ENCODE measurements around the gene NPHP3.
"Not testable (repeated sequence)": the region's sequence is repeated elsewhere in the genome, so short reads cannot be mapped to it uniquely, and the experiment has no call there.

NPHP3 gene

GRCh38 chr3:132749786-132750185 is 27.6 kb upstream of the NPHP3 start:
- Histone ChIP-seq H3K9ac (ENCODE audit: low read depth, low read length, poor library complexity) (no peak overlapping the region), H3K4me2 (ENCODE audit: insufficient read depth, low read length, poor library complexity, severe bottlenecking) (no peak overlapping the region), H4K91ac (ENCODE audit: low read depth, low read length, poor library complexity) (no peak overlapping the region), H3K4me1 (ENCODE audit: control insufficient read depth in 2 of 2, insufficient read depth in 1 of 2, low read depth in 1 of 2, low read length in 2 of 2) (no peaks in the 10 kb centered on the region), H3K4ac (ENCODE audit: low read length) (no peak overlapping the region), H3K4me3 (ENCODE audit: low read length in 2 of 2) (no peak overlapping the region), H3K9me3 (replicated peaks in 1 of 2; ENCODE audit: control insufficient read depth in 2 of 2, insufficient read depth in 1 of 2, low read depth in 1 of 2, low read length in 2 of 2) (no peaks in the 10 kb centered on the region), H2BK15ac (ENCODE audit: low read length) (no peak overlapping the region), H3K23ac (ENCODE audit: low read depth, low read length, poor library complexity) (no peak overlapping the region), H3K14ac (ENCODE audit: low read length) (no peak overlapping the region), H2BK120ac (ENCODE audit: low read depth, low read length) (no peak overlapping the region), H3K27ac (replicated peaks; ENCODE audit: low read length) (no peak overlapping the region), H2AFZ (ENCODE audit: low read length) (no peak overlapping the region), H2BK12ac (ENCODE audit: low read length) (no peak overlapping the region), H3K79me1 (ENCODE audit: low read depth, low read length) (no peaks in the 10 kb centered on the region), H3K36me3 (replicated peaks in 1 of 2; ENCODE audit: control insufficient read depth in 2 of 2, insufficient read depth in 2 of 2, low read length in 2 of 2) (no peaks in the 10 kb centered on the region), H4K8ac (ENCODE audit: low read depth, low read length) (no peak overlapping the region), H3K27me3 (ENCODE audit: control insufficient read depth in 3 of 3, insufficient read depth in 3 of 3, low read depth in 1 of 3, low read length in 3 of 3) (no peaks in the 10 kb centered on the region), H2AK5ac (ENCODE audit: low read depth, low read length) (no peak overlapping the region), H2BK5ac (ENCODE audit: low read length) (no peak overlapping the region), H3K18ac (ENCODE audit: low read length) (no peak overlapping the region)
- no peak for DNase-seq (ENCODE audit: low spot score)
- no CpG with 5 or more reads among the region's 1 CpG for WGBS, 2 donors (ENCODE audit: extremely low coverage in 2 of 2, insufficient read length in 2 of 2, insufficient replicate concordance in 1 of 2)

- WGBS, 2 donors (ENCODE audit: extremely low coverage in 2 of 2, insufficient read length in 2 of 2, insufficient replicate concordance in 1 of 2): no CpG with 5 or more reads among the region's 9 CpGs
- not testable (repeated sequence) for H2BK5ac ChIP-seq (ENCODE audit: low read length); H2BK12ac ChIP-seq (ENCODE audit: low read length); H2BK120ac ChIP-seq (ENCODE audit: low read depth, low read length); H3K4me2 ChIP-seq (ENCODE audit: insufficient read depth, low read length, poor library complexity, severe bottlenecking); H2AK5ac ChIP-seq (ENCODE audit: low read depth, low read length); H2BK15ac ChIP-seq (ENCODE audit: low read length); H3K18ac ChIP-seq (ENCODE audit: low read length); H3K4ac ChIP-seq (ENCODE audit: low read length); H4K91ac ChIP-seq (ENCODE audit: low read depth, low read length, poor library complexity); H3K79me1 ChIP-seq (ENCODE audit: low read depth, low read length); H3K4me1 ChIP-seq (ENCODE audit: control insufficient read depth in 2 of 2, insufficient read depth in 1 of 2, low read depth in 1 of 2, low read length in 2 of 2); H3K36me3 ChIP-seq (replicated peaks in 1 of 2; ENCODE audit: control insufficient read depth in 2 of 2, insufficient read depth in 2 of 2, low read length in 2 of 2); DNase-seq (ENCODE audit: low spot score); H3K27me3 ChIP-seq (ENCODE audit: control insufficient read depth in 3 of 3, insufficient read depth in 3 of 3, low read depth in 1 of 3, low read length in 3 of 3); H3K9ac ChIP-seq (ENCODE audit: low read depth, low read length, poor library complexity); H4K8ac ChIP-seq (ENCODE audit: low read depth, low read length); H3K14ac ChIP-seq (ENCODE audit: low read length); H3K9me3 ChIP-seq (replicated peaks in 1 of 2; ENCODE audit: control insufficient read depth in 2 of 2, insufficient read depth in 1 of 2, low read depth in 1 of 2, low read length in 2 of 2); H2AFZ ChIP-seq (ENCODE audit: low read length); H3K4me3 ChIP-seq (ENCODE audit: low read length in 2 of 2); H3K27ac ChIP-seq (replicated peaks; ENCODE audit: low read length); H3K23ac ChIP-seq (ENCODE audit: low read depth, low read length, poor library complexity)
Observed at GRCh38 chr3:132746720-132747119, 24.5 kb upstream of the NPHP3 start.

GRCh38 chr3:132738314-132738713 is 16.1 kb upstream of the NPHP3 start:
- Histone ChIP-seq H3K9me3 (replicated peaks in 1 of 2; ENCODE audit: control insufficient read depth in 2 of 2, insufficient read depth in 1 of 2, low read depth in 1 of 2, low read length in 2 of 2) (no peaks in the 10 kb centered on the region), H3K36me3 (replicated peaks in 1 of 2; ENCODE audit: control insufficient read depth in 2 of 2, insufficient read depth in 2 of 2, low read length in 2 of 2) (no peaks in the 10 kb centered on the region), H3K23ac (ENCODE audit: low read depth, low read length, poor library complexity) (no peak overlapping the region), H3K79me1 (ENCODE audit: low read depth, low read length) (no peaks in the 10 kb centered on the region), H3K27ac (replicated peaks; ENCODE audit: low read length) (no peak overlapping the region), H4K91ac (ENCODE audit: low read depth, low read length, poor library complexity) (no peak overlapping the region), H3K4me2 (ENCODE audit: insufficient read depth, low read length, poor library complexity, severe bottlenecking) (no peak overlapping the region), H2BK120ac (ENCODE audit: low read depth, low read length) (no peak overlapping the region), H3K9ac (ENCODE audit: low read depth, low read length, poor library complexity) (no peak overlapping the region), H3K4me3 (ENCODE audit: low read length in 2 of 2) (no peak overlapping the region), H3K18ac (ENCODE audit: low read length) (no peak overlapping the region), H2BK12ac (ENCODE audit: low read length) (no peak overlapping the region), H2AFZ (ENCODE audit: low read length) (no peak overlapping the region), H3K14ac (ENCODE audit: low read length) (no peak overlapping the region), H3K4me1 (ENCODE audit: control insufficient read depth in 2 of 2, insufficient read depth in 1 of 2, low read depth in 1 of 2, low read length in 2 of 2) (peaks cover 0 to 2% of the 10 kb centered on the region in 2 donors), H4K8ac (ENCODE audit: low read depth, low read length) (no peak overlapping the region), H2AK5ac (ENCODE audit: low read depth, low read length) (no peak overlapping the region), H3K27me3 (ENCODE audit: control insufficient read depth in 3 of 3, insufficient read depth in 3 of 3, low read depth in 1 of 3, low read length in 3 of 3) (peaks cover 0 to 14% (median 0%) of the 10 kb centered on the region in 3 experiments), H2BK5ac (ENCODE audit: low read length) (no peak overlapping the region), H2BK15ac (ENCODE audit: low read length) (no peak overlapping the region), H3K4ac (ENCODE audit: low read length) (no peak overlapping the region)
- WGBS, 2 donors (ENCODE audit: extremely low coverage in 2 of 2, insufficient read length in 2 of 2, insufficient replicate concordance in 1 of 2): no CpG with 5 or more reads among the region's 1 CpG
- no peak for DNase-seq (ENCODE audit: low spot score)

GRCh38 chr3:132735589-132735988 is 13.4 kb upstream of the NPHP3 start:
- no peak overlapping the region for H3K14ac ChIP-seq (ENCODE audit: low read length)
- no peak for DNase-seq (ENCODE audit: low spot score)

More at GRCh38 chr3:132735589-132735988, 13.4 kb upstream of the NPHP3 start:
- Histone ChIP-seq H2AFZ (ENCODE audit: low read length) (no peak overlapping the region), H3K4ac (ENCODE audit: low read length) (no peak overlapping the region), H3K18ac (ENCODE audit: low read length) (no peak overlapping the region), H3K9me3 (replicated peaks in 1 of 2; ENCODE audit: control insufficient read depth in 2 of 2, insufficient read depth in 1 of 2, low read depth in 1 of 2, low read length in 2 of 2) (no peaks in the 10 kb centered on the region), H3K23ac (ENCODE audit: low read depth, low read length, poor library complexity) (no peak overlapping the region), H2BK12ac (ENCODE audit: low read length) (no peak overlapping the region), H3K4me3 (ENCODE audit: low read length in 2 of 2) (no peak overlapping the region), H3K4me2 (ENCODE audit: insufficient read depth, low read length, poor library complexity, severe bottlenecking) (no peak overlapping the region), H4K8ac (ENCODE audit: low read depth, low read length) (no peak overlapping the region), H2BK120ac (ENCODE audit: low read depth, low read length) (no peak overlapping the region), H3K9ac (ENCODE audit: low read depth, low read length, poor library complexity) (no peak overlapping the region), H2AK5ac (ENCODE audit: low read depth, low read length) (no peak overlapping the region), H3K4me1 (ENCODE audit: control insufficient read depth in 2 of 2, insufficient read depth in 1 of 2, low read depth in 1 of 2, low read length in 2 of 2) (peaks cover 0 to 4% of the 10 kb centered on the region in 2 donors), H3K36me3 (replicated peaks in 1 of 2; ENCODE audit: control insufficient read depth in 2 of 2, insufficient read depth in 2 of 2, low read length in 2 of 2) (no peaks in the 10 kb centered on the region), H3K27me3 (ENCODE audit: control insufficient read depth in 3 of 3, insufficient read depth in 3 of 3, low read depth in 1 of 3, low read length in 3 of 3) (peaks cover 0 to 17% (median 0%) of the 10 kb centered on the region in 3 experiments), H3K27ac (replicated peaks; ENCODE audit: low read length) (no peak overlapping the region), H3K79me1 (ENCODE audit: low read depth, low read length) (no peaks in the 10 kb centered on the region), H2BK15ac (ENCODE audit: low read length) (no peak overlapping the region), H4K91ac (ENCODE audit: low read depth, low read length, poor library complexity) (no peak overlapping the region), H2BK5ac (ENCODE audit: low read length) (no peak overlapping the region)

All from neuronal stem cell (in vitro differentiated cells).